Common myeloid progenitor, CD34-positive (primary cell): ENCODE measurements around the gene CDK9.

ENCODE experiments used
- CTCF ChIA-PET: fragments of 350-600 bp; sonication (Branson Sonifier 250); formaldehyde crosslinking; loops from one replicate; lab custom pipeline; 2021; ENCODE audit warnings: antibody characterized with exemption; lab: Charles Lee
- POLR2A ChIA-PET: fragments of 350-600 bp; sonication (Branson Sonifier 250); formaldehyde crosslinking; loops from one replicate; lab custom pipeline; 2021; ENCODE audit warnings: antibody characterized with exemption; lab: Charles Lee
- DNase-seq, 3 donors: peaks; one replicate each; pipeline versions ENCODE4 v3.0.0 to v3.0.0-alpha.2; 2013
- H3K27ac ChIP-seq, 2 experiments: 1 replicate in 1 of 2; 2 replicates in 1 of 2; pipeline ENCODE4 v1.7.0; 2013; ENCODE audit warnings: inconsistent platforms in 2 of 2, low read length in 2 of 2, mild to moderate bottlenecking in 2 of 2, low read depth in 1 of 2, moderate library complexity in 1 of 2; ENCODE audit not compliant: severe bottlenecking in 2 of 2, insufficient read depth in 1 of 2, poor library complexity in 1 of 2
- H3K27me3 ChIP-seq, 5 experiments: replicated peaks in 2 of 5; 1 replicate in 3 of 5; 2 replicates in 2 of 5; pipeline versions ENCODE4 v1.6.1 to v1.7.0; 2013; ENCODE audit warnings: low read length in 4 of 5, mild to moderate bottlenecking in 2 of 5, moderate library complexity in 2 of 5, inconsistent platforms in 1 of 5; ENCODE audit not compliant: insufficient read depth in 5 of 5, control insufficient read depth in 4 of 5
- H3K36me3 ChIP-seq, 4 experiments: 1 replicate in 2 of 4; 2 replicates in 2 of 4; pipeline versions ENCODE4 v1.6.1 to v1.7.0; 2013; ENCODE audit warnings: low read length in 3 of 4, control low read depth in 1 of 4, mild to moderate bottlenecking in 1 of 4; ENCODE audit not compliant: control insufficient read depth in 4 of 4, insufficient read depth in 4 of 4
- H3K4me1 ChIP-seq, 4 experiments: 1 replicate in 3 of 4; 2 replicates in 1 of 4; pipeline versions ENCODE4 v1.6.1 to v1.7.1; 2013; ENCODE audit warnings: low read length in 3 of 4, mild to moderate bottlenecking in 3 of 4, control low read depth in 1 of 4, inconsistent platforms in 1 of 4, moderate library complexity in 1 of 4; ENCODE audit not compliant: control insufficient read depth in 4 of 4, insufficient read depth in 4 of 4; ENCODE audit errors: control extremely low read depth in 1 of 4
- H3K4me3 ChIP-seq, 7 experiments: 1 replicate in 4 of 7; 2 replicates in 3 of 7; pipeline versions ENCODE4 v1.5.1 to v1.7.0; 2013; ENCODE audit warnings: mild to moderate bottlenecking in 7 of 7, low read length in 6 of 7, moderate library complexity in 6 of 7, inconsistent platforms in 2 of 7, low read depth in 2 of 7, control low read depth in 1 of 7; ENCODE audit not compliant: insufficient read depth in 4 of 7, control insufficient read depth in 1 of 7; ENCODE audit errors: extremely low read depth in 1 of 7
- H3K9me3 ChIP-seq, 5 experiments: 1 replicate in 4 of 5; 2 replicates in 1 of 5; pipeline versions ENCODE4 v1.6.1 to v1.7.1; 2013; ENCODE audit warnings: low read length in 4 of 5, mild to moderate bottlenecking in 2 of 5, inconsistent platforms in 1 of 5, low read depth in 1 of 5, moderate library complexity in 1 of 5; ENCODE audit not compliant: control insufficient read depth in 4 of 5, insufficient read depth in 2 of 5; ENCODE audit errors: control extremely low read depth in 1 of 5
- WGBS: methylation state at CpG from one replicate; pipeline ENCODE4 v1.1.5; 2013; ENCODE audit not compliant: insufficient coverage; 5-methylcytosine and 5-hydroxymethylcytosine counted together

CDK9 gene

GRCh38 chr9:127801955-127802575, 16.2 kb downstream of the CDK9 start:
- Histone ChIP-seq H3K27me3 (no peaks in the 10 kb centered on the region), H3K36me3 (peaks cover 4 to 18% (median 15%) of the 10 kb centered on the region in 4 experiments), H3K9me3 (no peaks in the 10 kb centered on the region), H3K27ac (peak overlapping the region; percentile 43 to 78), H3K4me1 (peaks cover 18 to 72% (median 61%) of the 10 kb centered on the region in 4 experiments), H3K4me3 (peak overlapping the region in 6 of 7 experiments; percentile 35 to 72 (median 58))
- ChIA-PET CTCF (interaction anchor here (0.6 to 2.2 kb wide), 6 partner anchors 10 to 68 kb away, joined by 3 to 6 read pairs (median 4); partner anchors contain the start of gene TOR2A), POLR2A (no interaction called here)
- 0% methylated on average over 3 of the region's 10 CpGs for WGBS
- DNase-seq = peak in 2 of 3 donors; percentile 68 to 76

- CTCF ChIA-PET = interaction anchor here (0.9 to 2.2 kb wide), 5 partner anchors 13 to 67 kb away, joined by 3 to 6 read pairs (median 3); no protein-coding TSS in a partner anchor
- no peaks in the 10 kb centered on the region for H3K27me3 ChIP-seq
- peak; percentile 85 to 91 (median 90) for DNase-seq
- H3K27ac ChIP-seq = peak within 1 kb of the TSS; percentile 94 to 96
- peak within 1 kb of the TSS; percentile 58 to 99 (median 89) for H3K4me3 ChIP-seq
- H3K9me3 ChIP-seq = no peaks in the 10 kb centered on the region
- POLR2A ChIA-PET = interaction anchor here (0.6 kb wide), 1 partner anchor 79 kb away, joined by 3 read pairs; no protein-coding TSS in a partner anchor
- H3K4me1 ChIP-seq = peaks cover 16 to 65% (median 54%) of the 10 kb centered on the region in 4 experiments
- 0% methylated on average over 61 of the region's 83 CpGs for WGBS
- H3K36me3 ChIP-seq = peaks cover 8 to 26% (median 22%) of the 10 kb centered on the region in 4 experiments
These were observed 17.0 kb downstream of the CDK9 start, which contains the start of gene FPGS for GRCh38 chr9:127802576-127803443. FPGS (plus strand) TSS chr9:127802882; CDS start chr9:127802925, 43 bp downstream.

GRCh38 chr9:127803507-127804352, 17.9 kb downstream of the CDK9 start:
- peak overlapping the region; percentile 94 to 96 for H3K27ac ChIP-seq
- CTCF ChIA-PET = interaction anchor here (0.9 to 3.0 kb wide), 6 partner anchors 16 to 66 kb away, joined by 3 to 16 read pairs (median 4); no protein-coding TSS in a partner anchor
- H3K4me1 ChIP-seq = peaks cover 14 to 56% (median 45%) of the 10 kb centered on the region in 4 experiments
- peak in 2 of 3 donors; percentile 54 to 62 for DNase-seq
- H3K27me3 ChIP-seq = no peaks in the 10 kb centered on the region
- POLR2A ChIA-PET = interaction anchor here (0.6 kb wide), 1 partner anchor 42 kb away, joined by 3 read pairs; no protein-coding TSS in a partner anchor
- WGBS = 43% methylated on average over 16 of the region's 18 CpGs
- peaks cover 10 to 35% (median 28%) of the 10 kb centered on the region in 4 experiments for H3K36me3 ChIP-seq
- peak overlapping the region; percentile 55 to 99 (median 89) for H3K4me3 ChIP-seq
- H3K9me3 ChIP-seq = no peaks in the 10 kb centered on the region

- Histone ChIP-seq H3K4me1 (peaks cover 9 to 39% (median 34%) of the 10 kb centered on the region in 4 experiments), H3K4me3 (no peak overlapping the region), H3K27me3 (no peaks in the 10 kb centered on the region), H3K36me3 (peaks cover 10 to 52% (median 40%) of the 10 kb centered on the region in 4 experiments), H3K27ac (no peak overlapping the region), H3K9me3 (no peaks in the 10 kb centered on the region)
- DNase-seq = peak; percentile 55 to 62 (median 60)
- CTCF ChIA-PET = interaction anchor here (0.9 to 3.0 kb wide), 9 partner anchors 8 to 77 kb away, joined by 3 to 16 read pairs (median 6); no protein-coding TSS in a partner anchor
- 88% methylated on average over 8 of the region's 8 CpGs for WGBS
- POLR2A ChIA-PET = interaction anchor here (0.7 kb wide), 1 partner anchor 62 kb away, joined by 3 read pairs; no protein-coding TSS in a partner anchor
These were observed 19.8 kb downstream of the CDK9 start for GRCh38 chr9:127805620-127806019.

- Histone ChIP-seq H3K27ac (no peak overlapping the region), H3K4me3 (no peak overlapping the region), H3K4me1 (peaks cover 7 to 28% (median 24%) of the 10 kb centered on the region in 4 experiments), H3K36me3 (peaks cover 10 to 60% (median 45%) of the 10 kb centered on the region in 4 experiments), H3K9me3 (no peaks in the 10 kb centered on the region), H3K27me3 (no peaks in the 10 kb centered on the region)
- WGBS = 97% methylated on average over 10 of the region's 14 CpGs
- ChIA-PET POLR2A (interaction anchor here (0.7 kb wide), 1 partner anchor 58 kb away, joined by 3 read pairs; no protein-coding TSS in a partner anchor), CTCF (interaction anchor here (0.9 to 1.0 kb wide), 5 partner anchors 13 to 39 kb away, joined by 3 to 4 read pairs (median 3); no protein-coding TSS in a partner anchor)
- no peak for DNase-seq
These were observed 21.0 kb downstream of the CDK9 start for GRCh38 chr9:127806871-127807270.
